ENCODE data around the gene TCF12. TPM values are rescaled to one million over a fixed set of nuclear protein-coding genes. Genes with fewer than 3 reads are reported as not detected.

The TCF12 gene
- total RNA-seq, 2 experiments from 2014 or later = 55.8 to 59.4 TPM

DNA sequence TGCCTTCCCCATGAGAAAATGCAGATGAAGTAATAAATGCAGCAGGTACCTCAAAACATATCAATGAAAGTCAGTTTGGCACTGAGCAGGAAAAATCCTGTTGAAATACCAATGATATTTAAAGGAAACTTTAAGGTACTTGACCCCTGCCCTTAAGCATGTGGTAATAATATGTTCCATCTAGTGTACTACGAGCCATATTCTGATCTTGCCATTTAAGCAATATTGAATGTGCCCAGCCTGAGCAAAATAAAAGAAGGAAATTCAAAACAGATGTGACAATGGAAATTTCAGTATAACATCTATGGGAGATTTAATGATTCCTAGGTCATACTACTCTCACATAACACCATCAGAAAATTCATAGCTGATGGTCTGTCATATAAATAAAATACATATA lies 266.1 kb downstream of the TCF12 start:
- Mint-ChIP-seq H3K4me3 (no peak overlapping the region), H3K4me1 (peaks cover 3% of the 10 kb centered on the region), H3K9me3 (no peaks in the 10 kb centered on the region), H3K36me3 (peaks cover 23% of the 10 kb centered on the region), H3K27me3 (no peaks in the 10 kb centered on the region), H3K27ac (no peak overlapping the region)
- DNase-seq = no peak

DNA sequence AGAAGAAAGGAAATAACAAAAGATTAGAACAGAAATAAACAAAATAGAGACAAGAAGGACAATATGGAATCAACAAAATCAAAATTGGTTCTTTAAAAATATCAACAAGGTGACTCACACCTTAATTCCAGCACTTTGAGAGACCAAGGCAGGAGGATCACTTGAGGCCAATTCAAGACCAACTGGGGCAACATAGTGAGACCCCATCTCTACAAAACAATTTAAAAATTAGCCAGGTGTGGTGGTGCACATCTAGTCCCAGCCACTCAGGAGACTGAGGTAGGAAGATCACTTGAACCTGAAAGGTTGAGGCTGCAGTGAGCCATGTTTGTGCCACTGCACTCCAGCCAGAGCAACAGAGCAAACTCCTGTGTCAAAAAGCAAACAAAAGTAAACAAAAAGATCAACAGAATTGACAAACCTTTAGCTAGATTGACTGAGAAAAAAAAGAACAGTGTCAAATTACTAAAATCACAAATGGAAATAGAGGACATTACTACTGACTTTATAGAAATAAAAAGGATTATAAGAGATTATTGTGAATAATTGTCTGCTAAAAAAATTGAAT lies 267.1 kb downstream of the TCF12 start:
- Mint-ChIP-seq H3K36me3 (peaks cover 23% of the 10 kb centered on the region), H3K9me3 (no peaks in the 10 kb centered on the region), H3K4me1 (no peaks in the 10 kb centered on the region), H3K27ac (no peak overlapping the region), H3K4me3 (no peak overlapping the region), H3K27me3 (no peaks in the 10 kb centered on the region)
- no peak for DNase-seq

DNA sequence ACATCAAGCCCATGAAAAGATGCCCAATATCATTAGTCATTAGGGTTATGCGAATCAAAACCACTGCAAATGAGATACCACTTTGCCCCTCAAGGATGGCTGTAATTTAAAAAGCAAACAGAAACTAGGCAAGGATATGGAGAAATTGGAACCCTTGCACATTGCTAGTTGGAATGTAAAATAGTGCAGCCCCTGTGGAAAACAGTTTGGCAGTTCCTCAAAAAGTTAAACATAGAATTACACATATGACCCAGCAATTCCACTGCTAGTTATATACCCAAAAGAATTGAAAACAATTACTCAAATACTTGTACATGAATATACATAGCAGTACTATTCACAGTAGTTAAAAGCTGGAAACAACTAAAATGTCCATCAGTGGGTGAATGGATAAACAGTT lies 271.0 kb downstream of the TCF12 start:
- H3K27me3 Mint-ChIP-seq = no peaks in the 10 kb centered on the region
- no peak for DNase-seq
- H3K4me1 Mint-ChIP-seq = no peaks in the 10 kb centered on the region
- H3K4me3 Mint-ChIP-seq = no peak overlapping the region
- H3K27ac Mint-ChIP-seq = no peak overlapping the region
- no peaks in the 10 kb centered on the region for H3K9me3 Mint-ChIP-seq
- peaks cover 24% of the 10 kb centered on the region for H3K36me3 Mint-ChIP-seq

DNA sequence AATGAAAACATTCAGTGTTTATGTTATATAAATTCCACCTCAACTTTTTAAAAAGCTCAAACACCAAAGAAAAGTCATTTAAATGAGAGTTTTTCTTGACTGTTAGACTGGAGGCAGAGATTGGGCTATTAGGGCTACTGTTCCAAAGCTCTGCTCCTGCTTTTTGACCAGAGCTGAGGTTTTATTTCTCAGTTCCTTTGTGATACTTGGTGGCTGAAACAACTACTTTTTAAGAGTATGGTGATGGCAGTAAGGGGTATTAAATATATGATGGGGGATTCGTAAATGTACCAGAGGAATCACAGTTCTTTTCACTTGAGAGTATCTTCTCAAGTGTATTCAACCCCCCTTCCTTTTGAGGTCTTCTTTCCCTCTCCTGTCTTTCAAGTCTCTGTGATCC lies 271.8 kb downstream of the TCF12 start:
- Mint-ChIP-seq H3K36me3 (peaks cover 23% of the 10 kb centered on the region), H3K9me3 (no peaks in the 10 kb centered on the region), H3K27me3 (no peaks in the 10 kb centered on the region), H3K27ac (no peak overlapping the region), H3K4me3 (no peak overlapping the region), H3K4me1 (no peaks in the 10 kb centered on the region)
- no peak for DNase-seq

DNA sequence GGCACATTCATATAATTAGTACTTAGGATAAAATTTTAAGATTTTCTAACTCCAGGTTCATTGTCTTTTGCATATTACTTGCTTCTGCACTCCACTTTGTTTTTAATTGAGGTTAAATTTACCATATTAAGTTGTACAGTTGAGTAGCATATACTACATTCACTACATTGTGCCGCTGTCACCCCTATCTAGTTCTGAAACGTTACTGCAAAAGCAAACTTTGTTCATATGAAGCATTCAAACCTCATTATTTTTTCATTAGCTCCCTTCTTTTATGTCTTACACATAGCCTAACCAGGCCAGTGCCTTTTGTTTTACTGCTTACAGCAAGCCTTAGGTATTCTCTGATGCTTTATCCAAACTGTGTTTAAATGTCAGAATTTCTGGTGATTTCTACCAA lies 274.7 kb downstream of the TCF12 start:
- H3K4me1 Mint-ChIP-seq = no peaks in the 10 kb centered on the region
- no peaks in the 10 kb centered on the region for H3K9me3 Mint-ChIP-seq
- H3K27me3 Mint-ChIP-seq = no peaks in the 10 kb centered on the region
- DNase-seq = no peak
- no peak overlapping the region for H3K27ac Mint-ChIP-seq
- no peak overlapping the region for H3K4me3 Mint-ChIP-seq
- peaks cover 9% of the 10 kb centered on the region for H3K36me3 Mint-ChIP-seq

DNA sequence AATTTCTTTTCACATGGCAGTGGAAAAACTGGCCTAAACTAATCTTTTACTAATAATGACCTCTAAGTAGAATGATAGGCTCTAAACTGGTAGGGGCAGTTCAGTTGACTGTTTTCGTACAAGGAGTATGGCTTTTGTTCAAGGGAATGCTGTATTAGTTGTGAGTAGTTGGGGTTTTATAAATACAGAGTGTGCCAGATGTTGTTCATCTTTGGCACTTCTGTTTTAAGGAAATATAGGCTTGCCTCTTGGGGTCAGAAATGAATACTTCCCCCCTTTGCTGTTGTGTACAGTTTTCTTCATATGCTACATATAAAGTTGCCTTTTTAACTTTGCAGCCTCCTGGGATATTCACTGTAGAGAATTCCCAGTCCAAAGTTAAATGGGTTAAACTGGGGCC lies 276.9 kb downstream of the TCF12 start:
- Mint-ChIP-seq H3K27me3 (no peaks in the 10 kb centered on the region), H3K36me3 (peaks cover 9% of the 10 kb centered on the region)

DNA sequence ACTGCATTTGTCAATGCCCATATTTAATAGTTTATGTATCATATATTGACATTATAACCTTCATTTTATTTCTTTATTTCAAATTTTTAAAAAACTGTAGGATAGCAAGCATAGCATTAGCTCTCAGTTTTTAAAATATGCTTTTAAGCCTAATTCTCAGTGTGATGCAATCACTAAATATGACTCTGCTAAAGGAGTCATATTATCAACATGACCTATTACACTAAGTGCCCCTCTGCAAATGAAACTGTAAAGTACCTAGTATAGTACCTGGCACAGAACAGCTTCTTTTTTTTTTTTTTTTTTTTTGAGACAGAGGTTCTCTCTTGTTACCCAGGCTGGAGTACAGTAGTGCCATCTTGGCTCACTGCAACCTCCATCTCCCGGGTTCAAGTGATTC lies 278.4 kb downstream of the TCF12 start:
- Mint-ChIP-seq H3K27ac (no peak overlapping the region), H3K27me3 (no peaks in the 10 kb centered on the region), H3K4me1 (no peaks in the 10 kb centered on the region), H3K36me3 (peaks cover 15% of the 10 kb centered on the region), H3K9me3 (no peaks in the 10 kb centered on the region), H3K4me3 (no peak overlapping the region)
- no peak for DNase-seq

More for the DNA sequence above, 276.9 kb downstream of the TCF12 start:
- H3K4me3 Mint-ChIP-seq = no peak overlapping the region
- no peaks in the 10 kb centered on the region for H3K9me3 Mint-ChIP-seq
- no peak for DNase-seq
- no peak overlapping the region for H3K27ac Mint-ChIP-seq
- H3K4me1 Mint-ChIP-seq = no peaks in the 10 kb centered on the region

DNA sequence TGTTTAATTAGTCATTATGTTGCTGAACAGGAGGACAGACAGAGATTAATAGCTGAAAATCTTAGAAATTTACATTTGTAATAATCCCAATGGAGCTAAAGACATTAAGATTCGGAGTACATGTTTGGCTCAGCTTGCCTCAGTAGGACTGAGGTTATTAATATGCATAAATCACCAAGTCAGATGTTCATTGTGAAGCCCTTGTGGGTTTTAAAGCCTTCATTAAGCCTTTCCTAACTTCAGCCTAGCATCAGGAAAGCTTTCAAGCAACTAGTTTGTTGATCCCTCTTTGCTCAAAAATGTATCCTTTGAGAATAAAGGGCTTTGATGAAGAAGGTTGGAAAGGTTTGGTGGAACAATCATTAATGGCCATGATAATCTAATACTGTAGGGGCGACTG lies 279.7 kb downstream of the TCF12 start:
- no peaks in the 10 kb centered on the region for H3K4me1 Mint-ChIP-seq

DNA sequence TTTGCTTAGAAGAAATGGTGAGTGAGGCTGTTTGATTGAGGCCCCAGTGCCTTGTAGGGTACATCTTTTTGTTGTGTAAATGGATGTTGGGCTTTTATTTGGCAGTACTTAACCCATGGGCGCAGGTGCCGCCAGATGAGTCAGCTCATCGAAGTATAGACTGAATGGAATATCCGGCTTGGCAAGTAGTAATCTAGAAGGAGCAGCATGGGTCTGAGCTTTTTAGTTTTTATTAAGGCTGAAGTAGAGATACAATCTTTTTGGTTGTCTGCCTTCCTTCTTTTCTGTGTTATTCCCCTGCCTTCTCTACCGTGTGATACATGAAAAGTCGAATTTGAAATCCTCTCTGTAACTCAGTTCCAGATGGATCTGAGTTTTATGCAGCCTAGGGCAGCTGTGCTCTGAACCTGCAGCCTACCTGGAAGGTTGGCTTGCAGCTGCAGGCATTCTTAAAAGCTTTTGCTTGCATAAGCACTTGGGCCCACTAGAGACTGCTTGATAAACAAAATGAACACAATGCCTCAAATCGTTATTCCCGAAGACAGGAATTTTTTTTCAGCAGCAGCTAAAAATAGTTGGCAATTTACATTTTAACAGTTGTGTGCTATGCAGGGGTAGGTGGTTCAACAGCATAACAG lies 280.3 kb downstream of the TCF12 start:
- Mint-ChIP-seq H3K27me3 (no peaks in the 10 kb centered on the region), H3K36me3 (peaks cover 15% of the 10 kb centered on the region), H3K27ac (no peak overlapping the region), H3K4me3 (no peak overlapping the region), H3K9me3 (no peaks in the 10 kb centered on the region), H3K4me1 (no peaks in the 10 kb centered on the region)
- DNase-seq = no peak

More for the DNA sequence above, 279.7 kb downstream of the TCF12 start:
- no peak overlapping the region for H3K27ac Mint-ChIP-seq
- DNase-seq = no peak
- peaks cover 15% of the 10 kb centered on the region for H3K36me3 Mint-ChIP-seq
- H3K27me3 Mint-ChIP-seq = no peaks in the 10 kb centered on the region
- no peaks in the 10 kb centered on the region for H3K9me3 Mint-ChIP-seq
- H3K4me3 Mint-ChIP-seq = no peak overlapping the region

DNA sequence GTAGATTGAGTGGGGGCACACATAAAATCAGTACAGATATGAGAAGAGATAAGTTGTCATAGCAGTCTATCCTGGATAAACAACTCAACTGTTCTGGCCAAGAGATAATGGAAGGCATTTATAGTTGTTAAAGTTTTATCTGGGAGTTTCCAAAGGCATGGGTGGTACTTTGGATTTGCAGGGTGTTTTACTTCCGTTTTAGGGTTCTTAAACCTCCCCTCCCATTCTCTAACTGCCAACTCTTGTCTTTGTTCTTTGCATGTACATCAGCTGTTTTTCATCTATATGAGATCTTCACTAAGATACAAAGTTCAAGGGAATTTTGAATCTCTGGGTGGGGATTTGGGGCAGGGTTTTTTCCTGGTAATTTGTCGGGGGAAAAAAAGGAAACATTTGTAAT lies 283.1 kb downstream of the TCF12 start:
- no peak for DNase-seq
- H3K36me3 Mint-ChIP-seq = peaks cover 15% of the 10 kb centered on the region
- no peaks in the 10 kb centered on the region for H3K4me1 Mint-ChIP-seq
- H3K27me3 Mint-ChIP-seq = no peaks in the 10 kb centered on the region
- H3K9me3 Mint-ChIP-seq = no peaks in the 10 kb centered on the region
- H3K4me3 Mint-ChIP-seq = no peak overlapping the region
- no peak overlapping the region for H3K27ac Mint-ChIP-seq

DNA sequence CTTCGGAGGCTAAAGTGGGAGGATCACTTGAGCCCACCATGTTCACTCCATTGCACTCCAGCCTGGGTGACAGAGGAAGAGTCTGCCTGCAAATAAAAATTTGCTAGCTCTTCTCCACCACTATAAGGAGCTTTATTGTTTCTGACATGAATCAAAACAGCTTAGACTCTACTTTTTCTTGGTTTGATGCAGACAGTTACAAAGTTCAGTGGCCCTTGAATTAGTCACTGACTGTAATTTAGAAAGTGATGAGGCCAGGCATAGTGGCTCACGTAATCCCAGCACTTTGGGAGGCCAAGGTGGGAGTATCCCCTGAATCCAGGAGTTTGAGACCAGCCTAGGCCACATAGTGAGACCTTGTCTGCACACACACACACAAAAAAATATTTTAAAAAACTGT lies 285.5 kb downstream of the TCF12 start:
- H3K4me3 Mint-ChIP-seq = no peak overlapping the region
- H3K27me3 Mint-ChIP-seq = no peaks in the 10 kb centered on the region
- no peak for DNase-seq

DNA sequence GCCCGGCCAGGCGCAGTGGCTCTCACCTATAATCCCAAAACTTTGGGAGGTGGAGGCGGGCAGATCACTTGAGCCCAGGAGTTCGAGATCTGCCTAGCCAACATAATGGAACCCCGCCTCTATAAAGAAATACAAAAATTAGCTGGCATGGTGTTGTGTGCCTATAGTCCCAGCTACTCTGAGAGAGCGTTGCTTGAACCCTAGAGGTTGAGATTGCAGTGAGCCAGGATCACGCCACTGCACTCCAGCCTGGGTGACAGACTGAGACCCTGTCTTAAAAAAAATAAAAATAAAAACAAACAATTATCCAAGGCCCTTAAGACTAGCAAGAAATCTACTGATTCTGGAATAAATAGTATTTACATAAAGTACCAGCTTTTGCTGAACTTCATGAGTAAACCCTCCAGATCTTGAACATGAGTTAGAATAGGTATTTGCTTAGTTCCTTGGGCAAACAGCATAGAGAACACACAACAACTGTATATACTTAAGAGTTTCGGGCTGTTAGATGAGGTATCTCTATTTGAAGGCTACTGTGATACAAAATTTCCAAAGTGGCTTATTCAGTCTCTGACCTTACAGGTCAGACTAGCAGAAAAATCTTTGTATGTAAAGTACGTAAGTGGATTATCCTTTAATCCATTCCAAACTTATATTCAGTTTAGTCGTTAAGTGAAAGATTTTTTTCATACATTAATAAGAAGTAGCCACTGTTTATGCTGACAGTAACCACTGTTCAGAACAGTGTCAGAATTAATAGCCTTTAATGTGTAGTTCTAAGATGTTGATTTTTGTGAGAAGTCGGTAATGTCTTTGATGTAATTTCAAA lies 286.8 kb downstream of the TCF12 start:
- Mint-ChIP-seq H3K36me3 (peaks cover 16% of the 10 kb centered on the region), H3K27ac (no peak overlapping the region), H3K27me3 (no peaks in the 10 kb centered on the region), H3K9me3 (no peaks in the 10 kb centered on the region), H3K4me1 (peaks cover 6% of the 10 kb centered on the region), H3K4me3 (no peak overlapping the region)
- no peak for DNase-seq

More for the DNA sequence above, 285.5 kb downstream of the TCF12 start:
- H3K9me3 Mint-ChIP-seq = no peaks in the 10 kb centered on the region
- H3K36me3 Mint-ChIP-seq = peaks cover 14% of the 10 kb centered on the region
- H3K27ac Mint-ChIP-seq = no peak overlapping the region
- no peaks in the 10 kb centered on the region for H3K4me1 Mint-ChIP-seq

DNA sequence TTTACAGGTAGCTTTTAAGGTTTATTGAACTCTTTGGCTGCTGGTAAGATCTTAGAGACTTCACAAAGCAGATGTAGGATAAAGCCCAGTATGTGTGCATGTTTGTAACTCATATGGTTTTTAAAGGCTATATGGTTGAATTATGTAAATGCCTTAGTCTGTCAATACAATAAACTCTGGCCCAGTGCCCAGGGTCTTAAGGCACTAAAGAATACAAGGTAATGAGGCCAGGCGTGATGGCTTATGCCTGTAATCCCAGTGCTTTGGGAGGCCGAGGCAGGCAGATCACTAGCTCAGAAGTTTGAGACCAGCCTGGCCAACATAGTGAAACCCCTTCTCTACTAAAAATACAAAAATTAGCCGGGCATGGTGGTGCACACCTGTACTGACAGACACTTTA lies 287.6 kb downstream of the TCF12 start:
- H3K4me3 Mint-ChIP-seq = no peak overlapping the region
- no peak overlapping the region for H3K27ac Mint-ChIP-seq
- DNase-seq = no peak
- peaks cover 6% of the 10 kb centered on the region for H3K4me1 Mint-ChIP-seq
- H3K36me3 Mint-ChIP-seq = peaks cover 13% of the 10 kb centered on the region
- no peaks in the 10 kb centered on the region for H3K9me3 Mint-ChIP-seq
- no peaks in the 10 kb centered on the region for H3K27me3 Mint-ChIP-seq

DNA sequence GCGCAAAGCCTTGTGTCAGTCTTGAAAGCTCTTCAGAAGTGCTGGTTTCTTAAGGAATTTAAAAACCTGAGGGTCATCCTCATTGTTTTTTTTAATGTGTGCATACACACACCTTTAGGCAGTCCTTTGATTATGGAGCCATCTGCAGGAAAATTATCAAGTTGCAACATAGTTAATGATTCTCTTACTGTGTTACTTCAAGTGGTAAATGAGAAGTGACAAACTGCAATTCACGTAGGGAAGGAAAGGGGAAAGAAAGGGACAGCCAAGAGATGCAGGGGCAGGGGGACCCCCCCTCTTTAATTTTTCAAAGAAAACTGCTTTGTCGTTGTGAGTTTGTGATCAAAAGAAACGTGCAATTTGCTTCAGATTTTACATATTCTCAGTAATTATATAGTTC lies 295.4 kb downstream of the TCF12 start:
- Mint-ChIP-seq H3K36me3 (peaks cover 2% of the 10 kb centered on the region), H3K27ac (no peak overlapping the region), H3K9me3 (no peaks in the 10 kb centered on the region), H3K27me3 (no peaks in the 10 kb centered on the region), H3K4me3 (no peak overlapping the region), H3K4me1 (peaks cover 28% of the 10 kb centered on the region)
- no peak for DNase-seq

DNA sequence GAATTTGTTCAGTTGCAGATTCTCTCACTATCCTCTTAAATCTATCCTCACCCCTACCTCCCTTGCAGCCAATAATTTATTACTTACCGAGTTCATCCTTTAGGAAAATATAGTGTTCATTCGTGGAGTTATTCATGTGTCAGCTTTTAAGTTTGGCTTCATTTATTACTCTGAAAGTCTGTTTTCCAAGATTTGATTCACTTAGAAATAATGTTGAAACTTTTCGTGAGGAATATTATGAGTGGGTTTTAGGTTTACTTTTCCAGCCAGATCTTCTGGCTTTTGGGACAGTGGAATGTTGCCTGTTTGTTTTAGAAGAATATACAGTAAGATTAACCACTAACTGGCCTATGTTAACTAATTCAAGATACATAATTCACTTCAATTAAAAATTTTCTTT lies 296.9 kb downstream of the TCF12 start:
- Mint-ChIP-seq H3K36me3 (no peaks in the 10 kb centered on the region), H3K27ac (no peak overlapping the region), H3K27me3 (no peaks in the 10 kb centered on the region), H3K4me1 (peaks cover 26% of the 10 kb centered on the region), H3K4me3 (no peak overlapping the region), H3K9me3 (no peaks in the 10 kb centered on the region)
- DNase-seq = no peak

DNA sequence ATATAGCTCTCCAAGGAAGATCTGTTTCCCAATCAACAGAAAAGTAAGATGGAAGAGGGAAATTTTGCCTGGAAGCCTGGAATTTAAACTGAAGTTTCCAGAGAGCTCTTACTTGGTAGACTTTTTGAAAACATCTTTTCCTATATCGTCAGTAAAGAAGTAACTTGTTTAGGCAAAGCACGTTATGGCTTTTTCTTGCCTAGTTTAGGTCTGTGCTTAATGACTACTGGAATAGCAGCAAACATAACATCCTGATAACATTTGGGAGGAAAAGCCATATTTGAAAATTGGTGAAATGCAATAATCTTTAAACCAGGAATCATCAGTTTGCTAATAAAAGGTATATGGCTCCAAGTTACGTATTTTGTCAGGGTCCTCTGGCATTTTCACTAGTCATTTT lies 297.4 kb downstream of the TCF12 start:
- Mint-ChIP-seq H3K27me3 (no peaks in the 10 kb centered on the region), H3K4me3 (no peak overlapping the region), H3K4me1 (peaks cover 26% of the 10 kb centered on the region), H3K27ac (no peak overlapping the region), H3K9me3 (no peaks in the 10 kb centered on the region), H3K36me3 (no peaks in the 10 kb centered on the region)
- DNase-seq = no peak

Measured in activated naive CD8-positive, alpha-beta T cell treated with anti-CD3 and anti-CD28 coated beads for 36 hours (primary cell).